WTC11 (cell line): ENCODE data around the gene TREH. TPM values are rescaled to one million over a fixed set of nuclear protein-coding genes. Genes with fewer than 3 reads are reported as not detected.

Source experiments
- CREB1 ChIP-seq: sonication (generic); formaldehyde crosslinking; IDR thresholded peaks from 2 replicates; pipeline ENCODE4 v1.8.0; 2023; ENCODE audit warnings: mild to moderate bottlenecking, missing genetic modification reagents
- CTCF ChIP-seq: fragments of 200-600 bp; IDR thresholded peaks from 2 replicates; pipeline ENCODE4 v1.8.0; 2022; ENCODE audit warnings: antibody characterized with exemption
- ELF4 ChIP-seq: sonication (generic); formaldehyde crosslinking; IDR thresholded peaks from 2 replicates; pipeline ENCODE4 v1.8.1; 2022; ENCODE audit warnings: low read depth, mild to moderate bottlenecking, moderate library complexity, missing genetic modification reagents
- ERG ChIP-seq: fragments of 250-450 bp; sonication (Bioruptor Pico); IDR thresholded peaks from 2 replicates; pipeline ENCODE4 v1.8.0; 2021; ENCODE audit warnings: mild to moderate bottlenecking
- FOXP1 ChIP-seq: sonication (generic); formaldehyde crosslinking; IDR thresholded peaks from 2 replicates; pipeline ENCODE4 v1.8.0; 2022; ENCODE audit warnings: missing genetic modification reagents, mild to moderate bottlenecking, moderate library complexity, borderline replicate concordance
- HMGA2 ChIP-seq: fragments of 250-450 bp; sonication (Bioruptor Pico); IDR thresholded peaks from 2 replicates; pipeline ENCODE4 v1.4.0; 2021; ENCODE audit warnings: mild to moderate bottlenecking, moderate library complexity
- HMGXB4 ChIP-seq: sonication (generic); formaldehyde crosslinking; IDR thresholded peaks from 2 replicates; pipeline ENCODE4 v1.8.1; 2023; ENCODE audit warnings: mild to moderate bottlenecking, moderate library complexity, missing genetic modification reagents
- MAX ChIP-seq: sonication (generic); formaldehyde crosslinking; IDR thresholded peaks from 2 replicates; pipeline ENCODE4 v1.8.0; 2022; ENCODE audit warnings: mild to moderate bottlenecking, missing genetic modification reagents
- MLX ChIP-seq: sonication (generic); formaldehyde crosslinking; IDR thresholded peaks from 2 replicates; pipeline ENCODE4 v1.8.1; 2023; ENCODE audit warnings: mild to moderate bottlenecking, missing genetic modification reagents, moderate library complexity
- NFE2L1 ChIP-seq: sonication (generic); formaldehyde crosslinking; IDR thresholded peaks from 2 replicates; pipeline ENCODE4 v1.8.1; 2023; ENCODE audit warnings: missing genetic modification reagents
- OVOL2 ChIP-seq: fragments of 250-450 bp; sonication (Bioruptor Pico); IDR thresholded peaks from 2 replicates; pipeline ENCODE4 v1.9.0; 2021; ENCODE audit warnings: mild to moderate bottlenecking, borderline replicate concordance
- SP1 ChIP-seq: sonication (generic); formaldehyde crosslinking; conservative IDR thresholded peaks from 2 replicates; pipeline ENCODE4 v1.8.1; 2022; ENCODE audit warnings: missing genetic modification reagents
- TEAD1 ChIP-seq: sonication (generic); formaldehyde crosslinking; IDR thresholded peaks from 2 replicates; pipeline ENCODE4 v1.8.0; 2022; ENCODE audit warnings: mild to moderate bottlenecking, missing genetic modification reagents
- TP53 ChIP-seq: sonication (generic); formaldehyde crosslinking; IDR thresholded peaks from 2 replicates; pipeline ENCODE4 v1.8.1; 2023; ENCODE audit warnings: mild to moderate bottlenecking, missing genetic modification reagents
- USF1 ChIP-seq: sonication (generic); formaldehyde crosslinking; IDR thresholded peaks from 2 replicates; pipeline ENCODE4 v1.8.0; 2022; ENCODE audit warnings: mild to moderate bottlenecking, missing genetic modification reagents
- USF2 ChIP-seq: sonication (generic); formaldehyde crosslinking; IDR thresholded peaks from 2 replicates; pipeline ENCODE4 v1.8.1; 2023; ENCODE audit warnings: mild to moderate bottlenecking, missing genetic modification reagents, moderate library complexity
- ZNF121 ChIP-seq: sonication (generic); formaldehyde crosslinking; IDR thresholded peaks from 2 replicates; pipeline ENCODE4 v1.8.0; 2023; ENCODE audit warnings: missing genetic modification reagents
- ZNF423 ChIP-seq: fragments of 250-450 bp; sonication (Bioruptor Pico); IDR thresholded peaks from 2 replicates; pipeline ENCODE4 v2.1.2; 2022; ENCODE audit warnings: mild to moderate bottlenecking, moderate library complexity
- ZNF512 ChIP-seq: sonication (generic); formaldehyde crosslinking; IDR thresholded peaks from 2 replicates; pipeline ENCODE4 v1.8.1; 2022; ENCODE audit warnings: missing genetic modification reagents, borderline replicate concordance
- total RNA-seq: library from RNA; stranded (reverse); gene quantifications from 3 replicates; pipeline ENCODE4 v1.2.3, GENCODE V29; 2021

The TREH gene
- total RNA-seq, 1 experiment from 2014 or later: not detected

GRCh38 chr11:118659314-118659952, 20.0 kb downstream of the TREH start (continued):
- TF ChIP-seq ZNF512 (CRISPR knock-in tag) (no peak), ZNF423 (CRISPR knock-in tag) (no peak), NFE2L1 (CRISPR knock-in tag) (no peak), MAX (CRISPR knock-in tag) (peak; percentile 58; the same call in 1 of the 2 replicates), HMGXB4 (peak; percentile 72; the same call in 1 of the 2 replicates), MLX (CRISPR knock-in tag) (no peak), HMGA2 (no peak), FOXP1 (CRISPR knock-in tag) (no peak; the same call in 1 of the 2 replicates), ELF4 (CRISPR knock-in tag) (no peak), CTCF (peak; percentile 89), TP53 (no peak), OVOL2 (CRISPR knock-in tag) (no peak), SP1 (CRISPR knock-in tag) (no peak), ZNF121 (CRISPR knock-in tag) (peak; percentile 79; the same call in 1 of the 2 replicates), USF2 (CRISPR knock-in tag) (no peak), TEAD1 (CRISPR knock-in tag) (peak; percentile 83; the same call in 1 of the 2 replicates), ERG (CRISPR knock-in tag) (0 out of 2 replicates have a peak, but pooled peaks have one; percentile 46), USF1 (CRISPR knock-in tag) (0 out of 2 replicates have a peak, but pooled peaks have one; percentile 11), CREB1 (no peak)
- TF ChIP-seq, all 79 proteins: peak for 9
